Measurements from ENCODE around the gene RPAIN.

The RPAIN gene

DNA sequence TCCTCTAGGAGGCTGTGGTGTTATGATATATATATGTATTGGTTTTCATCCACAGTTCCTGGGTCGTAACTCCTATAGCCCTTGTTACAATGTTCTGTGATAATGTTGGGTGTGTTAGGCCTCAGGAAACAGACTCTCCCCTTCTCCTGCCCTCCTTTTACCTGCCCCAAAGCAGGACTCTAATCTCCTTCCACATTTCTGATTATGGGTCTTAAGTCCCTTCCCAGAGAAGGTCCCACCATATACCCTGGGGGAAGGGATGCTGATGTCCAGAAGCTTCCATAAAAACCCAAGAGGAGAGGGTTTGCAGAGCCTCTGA lies 19.4 kb downstream of the RPAIN start:
- Histone ChIP-seq H3K27me3 (ENCODE audit: control insufficient read depth, insufficient read depth, low read length, poor library complexity, severe bottlenecking) (no peaks in the 10 kb centered on the region), H3K27ac (ENCODE audit: insufficient read depth, low read depth, low read length, poor library complexity, severe bottlenecking) (no peak overlapping the region), H3K4me3 (ENCODE audit: insufficient read depth, low read depth, low read length) (no peak overlapping the region), H3K9me3 (ENCODE audit: control insufficient read depth, low read length) (no peaks in the 10 kb centered on the region), H3K36me3 (ENCODE audit: control insufficient read depth, insufficient read depth, low read length) (peaks cover 22% of the 10 kb centered on the region), H3K4me1 (ENCODE audit: control insufficient read depth, insufficient read depth, low read length) (peaks cover 8% of the 10 kb centered on the region)
- WGBS, 2 experiments: 80% methylated on average over 1 of the region's 1 CpG; no CpG with 5 or more reads in 1 of the 2 experiments

DNA sequence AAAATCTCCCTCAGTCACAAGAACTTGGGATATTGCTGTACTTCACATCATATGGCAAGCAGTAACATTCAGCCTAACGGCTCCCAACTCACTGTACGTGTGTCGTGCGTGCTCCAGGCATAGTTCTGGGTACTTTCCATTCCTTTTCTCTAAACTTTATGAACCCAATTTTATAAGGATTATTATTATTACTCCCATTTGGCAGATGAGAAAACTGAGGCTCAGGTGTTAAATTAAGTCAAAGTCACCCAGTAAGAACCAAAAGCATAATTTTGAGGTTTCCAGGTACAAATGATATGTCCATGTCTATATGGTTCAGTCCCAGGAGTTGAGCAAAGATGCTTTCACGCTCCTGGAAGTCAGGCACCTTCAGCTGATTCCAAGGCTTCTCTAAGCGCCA lies 23.7 kb downstream of the RPAIN start:
- Histone ChIP-seq H3K27me3 (ENCODE audit: control insufficient read depth, insufficient read depth, low read length, poor library complexity, severe bottlenecking) (no peaks in the 10 kb centered on the region), H3K9me3 (ENCODE audit: control insufficient read depth, low read length) (no peaks in the 10 kb centered on the region), H3K4me1 (ENCODE audit: control insufficient read depth, insufficient read depth, low read length) (peaks cover 3% of the 10 kb centered on the region), H3K27ac (ENCODE audit: insufficient read depth, low read depth, low read length, poor library complexity, severe bottlenecking) (no peak overlapping the region), H3K4me3 (ENCODE audit: insufficient read depth, low read depth, low read length) (no peak overlapping the region), H3K36me3 (ENCODE audit: control insufficient read depth, insufficient read depth, low read length) (peaks cover 35% of the 10 kb centered on the region)
- WGBS, 2 experiments: 96 to 99% methylated on average over 4 to 6 of the region's 6 CpGs

DNA sequence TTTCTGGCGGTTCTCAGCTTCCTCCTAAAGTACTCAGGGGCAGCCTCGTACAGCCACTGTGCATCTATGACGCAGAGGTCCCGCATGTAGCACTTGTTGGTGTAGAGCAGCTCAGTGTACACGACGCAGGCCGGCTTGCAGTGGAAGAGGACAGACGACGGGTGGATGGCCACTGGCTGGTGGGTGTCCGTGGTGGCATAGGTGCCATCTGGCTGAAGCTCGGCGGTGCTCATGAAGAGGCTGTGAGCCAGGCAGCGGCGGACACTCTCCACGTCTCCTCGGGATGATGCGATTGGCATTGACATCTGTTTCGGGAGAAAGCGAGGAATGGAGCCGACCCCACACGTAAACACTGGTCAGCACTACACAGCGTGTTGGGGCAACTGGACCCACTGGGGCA lies 24.2 kb downstream of the RPAIN start:
- peaks cover 39% of the 10 kb centered on the region for H3K36me3 ChIP-seq (ENCODE audit: control insufficient read depth, insufficient read depth, low read length)
- no peak overlapping the region for H3K27ac ChIP-seq (ENCODE audit: insufficient read depth, low read depth, low read length, poor library complexity, severe bottlenecking)
- WGBS, 2 experiments: 95% methylated on average over 22 of the region's 22 CpGs
- H3K4me3 ChIP-seq (ENCODE audit: insufficient read depth, low read depth, low read length): no peak overlapping the region
- H3K4me1 ChIP-seq (ENCODE audit: control insufficient read depth, insufficient read depth, low read length): peaks cover 3% of the 10 kb centered on the region
- no peaks in the 10 kb centered on the region for H3K9me3 ChIP-seq (ENCODE audit: control insufficient read depth, low read length)
- no peaks in the 10 kb centered on the region for H3K27me3 ChIP-seq (ENCODE audit: control insufficient read depth, insufficient read depth, low read length, poor library complexity, severe bottlenecking)

DNA sequence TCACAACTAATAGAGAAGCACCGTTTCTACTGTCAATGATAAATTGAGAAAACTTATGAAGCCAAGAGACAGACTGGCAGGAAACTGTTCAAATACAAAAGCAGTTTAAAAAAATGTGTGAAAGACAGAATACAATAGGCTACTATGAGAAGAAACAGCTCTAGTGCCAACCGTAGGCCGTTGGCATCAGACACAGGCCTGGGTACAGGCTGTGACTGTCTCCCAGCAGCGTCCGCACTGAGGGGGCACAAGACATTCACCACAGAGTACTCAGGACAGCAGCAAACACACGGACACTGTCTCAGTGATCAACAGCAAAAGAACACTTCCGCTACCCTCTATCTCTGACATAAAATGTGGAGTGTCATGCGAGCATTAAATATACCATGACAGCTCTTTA lies 26.8 kb downstream of the RPAIN start:
- H3K27me3 ChIP-seq (ENCODE audit: control insufficient read depth, insufficient read depth, low read length, poor library complexity, severe bottlenecking): no peaks in the 10 kb centered on the region
- H3K36me3 ChIP-seq (ENCODE audit: control insufficient read depth, insufficient read depth, low read length): peaks cover 41% of the 10 kb centered on the region
- no peak overlapping the region for H3K4me3 ChIP-seq (ENCODE audit: insufficient read depth, low read depth, low read length)
- WGBS, 2 experiments: 92 to 95% methylated on average over 8 of the region's 8 CpGs
- H3K9me3 ChIP-seq (ENCODE audit: control insufficient read depth, low read length): no peaks in the 10 kb centered on the region
- no peaks in the 10 kb centered on the region for H3K4me1 ChIP-seq (ENCODE audit: control insufficient read depth, insufficient read depth, low read length)
- H3K27ac ChIP-seq (ENCODE audit: insufficient read depth, low read depth, low read length, poor library complexity, severe bottlenecking): no peak overlapping the region

DNA sequence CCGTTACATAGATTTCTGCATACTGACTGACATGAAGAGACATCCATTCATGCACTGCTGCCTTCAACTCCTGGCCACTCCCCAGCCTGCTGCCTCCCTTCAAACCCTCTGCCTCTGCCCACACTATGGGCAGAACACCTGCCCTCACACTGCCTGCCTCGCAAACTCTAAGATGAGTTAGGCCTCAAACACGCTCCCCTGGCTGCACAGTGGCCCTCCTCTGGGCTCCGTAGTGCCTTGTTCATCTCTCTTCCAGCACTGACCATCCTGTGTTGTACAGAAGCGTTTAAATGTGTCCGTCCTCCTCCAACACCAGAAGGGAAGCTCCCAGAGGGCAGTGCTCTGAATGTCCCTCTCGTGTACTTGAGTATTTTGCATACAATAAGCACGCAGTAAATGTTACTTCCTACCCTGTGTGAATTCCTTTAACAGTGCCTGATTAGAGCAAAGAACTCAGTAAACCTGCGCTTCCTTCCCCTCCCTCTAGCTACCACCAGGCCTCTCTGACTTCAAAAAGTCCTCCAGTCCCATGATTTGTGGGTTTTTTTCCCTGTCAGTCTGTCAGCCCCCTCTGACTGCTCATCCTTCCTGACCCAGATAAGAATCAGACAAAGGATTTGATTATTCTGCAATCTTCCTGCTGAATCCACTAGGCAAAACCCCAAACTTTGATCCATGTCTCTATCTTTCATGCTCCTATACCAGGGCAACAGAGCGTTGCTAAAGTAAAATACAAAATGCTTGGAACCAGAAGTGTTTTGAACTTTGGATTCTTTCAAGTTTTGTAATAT lies 44.9 kb downstream of the RPAIN start:
- Histone ChIP-seq H3K27ac (ENCODE audit: insufficient read depth, low read depth, low read length, poor library complexity, severe bottlenecking) (no peak overlapping the region), H3K4me1 (ENCODE audit: control insufficient read depth, insufficient read depth, low read length) (peaks cover 6% of the 10 kb centered on the region), H3K27me3 (ENCODE audit: control insufficient read depth, insufficient read depth, low read length, poor library complexity, severe bottlenecking) (no peaks in the 10 kb centered on the region), H3K36me3 (ENCODE audit: control insufficient read depth, insufficient read depth, low read length) (peaks cover 10% of the 10 kb centered on the region), H3K4me3 (ENCODE audit: insufficient read depth, low read depth, low read length) (no peak overlapping the region), H3K9me3 (ENCODE audit: control insufficient read depth, low read length) (no peaks in the 10 kb centered on the region)
- WGBS, 2 experiments: 91 to 94% methylated on average over 10 of the region's 10 CpGs

DNA sequence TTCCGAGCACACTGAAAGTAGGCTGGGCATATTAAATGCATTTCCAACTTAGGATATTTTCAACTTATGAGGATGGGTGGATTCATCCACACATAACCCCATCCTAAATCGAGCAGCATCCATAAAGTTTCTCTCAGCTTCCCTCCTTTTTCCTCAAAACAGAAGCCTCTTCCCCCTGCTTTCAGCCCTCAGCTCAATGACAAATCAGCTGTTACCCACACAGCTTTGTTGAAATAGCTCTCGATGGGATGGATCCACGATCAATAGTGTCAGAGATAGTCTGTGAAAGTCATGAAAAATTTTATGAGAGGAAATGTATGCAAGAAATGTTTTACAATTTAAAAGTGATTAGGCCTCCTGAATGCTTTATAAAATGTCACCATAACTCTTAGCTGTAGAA lies 46.3 kb downstream of the RPAIN start:
- Histone ChIP-seq H3K36me3 (ENCODE audit: control insufficient read depth, insufficient read depth, low read length) (no peaks in the 10 kb centered on the region), H3K4me1 (ENCODE audit: control insufficient read depth, insufficient read depth, low read length) (peaks cover 6% of the 10 kb centered on the region), H3K9me3 (ENCODE audit: control insufficient read depth, low read length) (no peaks in the 10 kb centered on the region), H3K27ac (ENCODE audit: insufficient read depth, low read depth, low read length, poor library complexity, severe bottlenecking) (no peak overlapping the region), H3K4me3 (ENCODE audit: insufficient read depth, low read depth, low read length) (no peak overlapping the region), H3K27me3 (ENCODE audit: control insufficient read depth, insufficient read depth, low read length, poor library complexity, severe bottlenecking) (no peaks in the 10 kb centered on the region)
- WGBS, 2 experiments: 85 to 91% methylated on average over 4 of the region's 4 CpGs

DNA sequence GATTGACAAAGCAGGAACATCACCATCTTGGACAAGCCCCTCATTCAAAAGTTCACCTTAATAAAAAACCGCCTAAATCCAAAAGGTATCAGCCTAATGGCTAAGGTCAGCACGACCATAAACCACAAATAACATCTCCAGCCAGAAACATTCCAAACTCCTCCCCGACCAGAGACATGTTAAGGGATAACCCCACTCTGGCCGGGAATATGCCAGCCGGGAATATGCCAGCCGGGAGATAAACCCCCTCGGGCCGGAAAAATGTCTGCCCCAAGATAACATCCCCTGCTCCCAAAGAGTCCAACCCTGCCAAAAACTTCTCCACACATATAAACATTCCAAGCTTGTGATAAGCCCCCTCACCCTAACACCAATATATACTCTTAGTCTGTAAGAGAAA lies 47.4 kb downstream of the RPAIN start:
- Histone ChIP-seq H3K4me1 (ENCODE audit: control insufficient read depth, insufficient read depth, low read length) (peaks cover 6% of the 10 kb centered on the region), H3K4me3 (ENCODE audit: insufficient read depth, low read depth, low read length) (peak overlapping the region; percentile 90), H3K27me3 (ENCODE audit: control insufficient read depth, insufficient read depth, low read length, poor library complexity, severe bottlenecking) (no peaks in the 10 kb centered on the region), H3K27ac (ENCODE audit: insufficient read depth, low read depth, low read length, poor library complexity, severe bottlenecking) (no peak overlapping the region), H3K36me3 (ENCODE audit: control insufficient read depth, insufficient read depth, low read length) (no peaks in the 10 kb centered on the region), H3K9me3 (ENCODE audit: control insufficient read depth, low read length) (no peaks in the 10 kb centered on the region)
- WGBS, 2 experiments: 4 to 5% methylated on average over 8 of the region's 8 CpGs

DNA sequence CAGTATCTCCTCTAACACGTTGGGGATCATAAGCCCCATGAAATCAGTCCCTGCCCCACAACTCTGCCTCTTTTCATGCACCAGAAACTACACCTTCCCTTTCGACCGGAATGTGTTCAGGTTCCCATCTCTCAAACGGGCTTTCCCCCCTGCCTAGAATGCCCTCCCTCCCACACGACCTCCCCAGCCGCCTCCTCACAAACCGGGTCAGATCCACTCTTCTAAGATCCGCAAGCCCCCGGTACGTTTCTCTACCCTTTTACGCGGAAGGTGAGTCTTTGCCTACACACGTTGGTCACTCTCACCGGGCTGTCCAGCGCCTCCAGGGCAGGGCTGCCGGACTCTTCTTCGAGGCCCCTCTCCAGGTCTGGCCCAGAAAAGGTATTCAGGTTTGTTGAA lies 48.1 kb downstream of the RPAIN start:
- Histone ChIP-seq H3K4me3 (ENCODE audit: insufficient read depth, low read depth, low read length) (peak overlapping the region; percentile 90), H3K4me1 (ENCODE audit: control insufficient read depth, insufficient read depth, low read length) (peaks cover 6% of the 10 kb centered on the region), H3K27me3 (ENCODE audit: control insufficient read depth, insufficient read depth, low read length, poor library complexity, severe bottlenecking) (no peaks in the 10 kb centered on the region), H3K36me3 (ENCODE audit: control insufficient read depth, insufficient read depth, low read length) (no peaks in the 10 kb centered on the region), H3K27ac (ENCODE audit: insufficient read depth, low read depth, low read length, poor library complexity, severe bottlenecking) (peak overlapping the region; percentile 71), H3K9me3 (ENCODE audit: control insufficient read depth, low read length) (no peaks in the 10 kb centered on the region)
- 0% methylated on average over 17 of the region's 17 CpGs for WGBS, 2 experiments

DNA sequence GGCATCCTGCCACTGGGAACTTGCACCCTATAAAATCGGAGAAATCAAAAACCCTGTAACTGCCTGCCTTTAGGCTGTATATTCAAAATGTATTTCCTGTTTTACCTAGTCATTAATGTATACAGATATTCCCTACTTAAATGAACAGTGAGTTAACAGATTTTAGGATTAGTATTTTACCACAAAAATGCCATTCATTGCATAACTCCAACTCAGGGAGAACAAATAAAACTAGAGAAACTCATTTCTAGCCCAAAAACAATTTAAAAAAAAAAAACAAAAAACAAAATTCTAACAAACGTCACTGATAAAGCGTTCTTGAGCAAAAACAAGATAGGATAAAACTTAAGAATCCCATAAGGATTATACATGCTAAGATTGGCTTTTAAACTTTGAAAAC lies 52.5 kb downstream of the RPAIN start:
- H3K36me3 ChIP-seq (ENCODE audit: control insufficient read depth, insufficient read depth, low read length): peaks cover 19% of the 10 kb centered on the region

DNA sequence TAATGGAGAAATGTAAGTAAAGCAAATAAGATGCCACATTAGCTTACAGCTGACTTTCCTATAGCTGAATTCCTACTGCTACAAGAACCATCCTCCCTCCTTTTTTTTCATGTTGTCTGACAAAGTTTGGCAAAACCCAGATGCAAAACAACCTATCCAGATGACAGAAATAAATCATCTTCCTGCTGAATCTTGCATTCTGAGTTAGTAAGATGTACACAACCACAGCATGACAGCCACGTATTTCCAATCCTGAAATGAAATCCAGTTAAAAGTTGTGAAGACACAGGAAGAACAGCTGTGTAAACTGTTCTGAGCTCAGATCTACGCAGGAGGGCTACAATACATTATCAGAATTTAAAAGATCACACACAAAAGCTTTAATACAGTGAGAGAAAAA lies 53.9 kb downstream of the RPAIN start:
- Histone ChIP-seq H3K36me3 (ENCODE audit: control insufficient read depth, insufficient read depth, low read length) (peaks cover 33% of the 10 kb centered on the region), H3K4me1 (ENCODE audit: control insufficient read depth, insufficient read depth, low read length) (no peaks in the 10 kb centered on the region), H3K27me3 (ENCODE audit: control insufficient read depth, insufficient read depth, low read length, poor library complexity, severe bottlenecking) (no peaks in the 10 kb centered on the region), H3K27ac (ENCODE audit: insufficient read depth, low read depth, low read length, poor library complexity, severe bottlenecking) (no peak overlapping the region), H3K4me3 (ENCODE audit: insufficient read depth, low read depth, low read length) (no peak overlapping the region), H3K9me3 (ENCODE audit: control insufficient read depth, low read length) (no peaks in the 10 kb centered on the region)
- 87 to 88% methylated on average over 1 to 2 of the region's 2 CpGs for WGBS, 2 experiments

More for the DNA sequence above, 52.5 kb downstream of the RPAIN start:
- no peaks in the 10 kb centered on the region for H3K9me3 ChIP-seq (ENCODE audit: control insufficient read depth, low read length)
- 83 to 89% methylated on average over 3 of the region's 3 CpGs for WGBS, 2 experiments
- H3K4me1 ChIP-seq (ENCODE audit: control insufficient read depth, insufficient read depth, low read length): no peaks in the 10 kb centered on the region
- no peaks in the 10 kb centered on the region for H3K27me3 ChIP-seq (ENCODE audit: control insufficient read depth, insufficient read depth, low read length, poor library complexity, severe bottlenecking)
- no peak overlapping the region for H3K27ac ChIP-seq (ENCODE audit: insufficient read depth, low read depth, low read length, poor library complexity, severe bottlenecking)
- no peak overlapping the region for H3K4me3 ChIP-seq (ENCODE audit: insufficient read depth, low read depth, low read length)
